ENCODE data around the gene LGALS3. TPM values are rescaled to one million over a fixed set of nuclear protein-coding genes. Genes with fewer than 3 reads are reported as not detected.

The LGALS3 gene
- total RNA-seq, 4 donors from 2014 or later: 65.7 to 201 (median 111) TPM

DNA sequence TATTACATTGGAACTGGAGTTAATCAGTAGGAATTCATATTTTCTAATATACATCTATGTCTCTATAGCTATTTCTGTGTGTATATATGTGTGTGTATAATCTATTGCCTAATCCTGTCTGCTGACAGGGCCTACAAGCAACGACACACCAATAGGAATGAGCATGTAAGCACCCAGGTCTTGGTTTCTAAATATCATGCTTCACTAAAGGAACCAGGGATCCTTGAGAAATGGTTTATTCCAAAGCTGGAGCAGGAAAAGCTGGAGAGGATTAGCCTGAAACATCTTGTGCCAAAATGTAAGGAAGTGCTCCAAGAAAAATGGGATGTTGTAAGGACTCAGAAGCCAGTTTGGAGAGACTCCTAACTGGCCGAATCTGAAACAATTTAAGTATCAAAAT lies 29.3 kb upstream of the LGALS3 start:
- 69 to 77% methylated on average over 2 of the region's 2 CpGs for WGBS, 2 donors
- H3K4me1 ChIP-seq: peaks cover 29 to 59% of the 10 kb centered on the region in 2 donors

DNA sequence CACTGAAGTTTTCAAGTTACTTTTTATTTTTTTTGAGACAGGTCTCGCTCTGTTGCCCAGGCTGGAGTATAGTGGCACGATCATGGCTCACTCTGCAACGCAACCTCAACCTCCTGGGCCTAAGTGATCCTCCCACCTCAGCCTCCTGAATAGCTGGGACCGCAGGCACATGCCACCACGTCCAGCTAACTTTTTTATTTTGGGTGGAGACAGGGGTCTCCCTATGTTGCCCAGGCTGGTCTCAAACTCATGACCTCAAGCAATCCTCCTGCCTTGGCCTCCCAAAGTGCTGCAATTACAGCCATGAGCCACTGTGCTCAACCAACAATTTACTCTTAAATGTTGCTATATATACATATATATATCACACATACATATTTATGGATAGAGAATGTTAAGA lies 27.4 kb upstream of the LGALS3 start:
- Histone ChIP-seq H3K9me3 (no peaks in the 10 kb centered on the region), H3K4me3 (replicated peaks in 1 of 3) (no peak overlapping the region), H3K27me3 (no peaks in the 10 kb centered on the region), H3K4me1 (peaks cover 29 to 72% of the 10 kb centered on the region in 2 donors), H3K27ac (peak overlapping the region; percentile 95 to 97 (median 97)), H3K36me3 (no peaks in the 10 kb centered on the region)
- intact Hi-C loops (cut with DNase I): no loop called here
- 90 to 93% methylated on average over 5 of the region's 5 CpGs for WGBS, 2 donors
- DNase-seq: no peak
- TF ChIP-seq, protein P1, sequence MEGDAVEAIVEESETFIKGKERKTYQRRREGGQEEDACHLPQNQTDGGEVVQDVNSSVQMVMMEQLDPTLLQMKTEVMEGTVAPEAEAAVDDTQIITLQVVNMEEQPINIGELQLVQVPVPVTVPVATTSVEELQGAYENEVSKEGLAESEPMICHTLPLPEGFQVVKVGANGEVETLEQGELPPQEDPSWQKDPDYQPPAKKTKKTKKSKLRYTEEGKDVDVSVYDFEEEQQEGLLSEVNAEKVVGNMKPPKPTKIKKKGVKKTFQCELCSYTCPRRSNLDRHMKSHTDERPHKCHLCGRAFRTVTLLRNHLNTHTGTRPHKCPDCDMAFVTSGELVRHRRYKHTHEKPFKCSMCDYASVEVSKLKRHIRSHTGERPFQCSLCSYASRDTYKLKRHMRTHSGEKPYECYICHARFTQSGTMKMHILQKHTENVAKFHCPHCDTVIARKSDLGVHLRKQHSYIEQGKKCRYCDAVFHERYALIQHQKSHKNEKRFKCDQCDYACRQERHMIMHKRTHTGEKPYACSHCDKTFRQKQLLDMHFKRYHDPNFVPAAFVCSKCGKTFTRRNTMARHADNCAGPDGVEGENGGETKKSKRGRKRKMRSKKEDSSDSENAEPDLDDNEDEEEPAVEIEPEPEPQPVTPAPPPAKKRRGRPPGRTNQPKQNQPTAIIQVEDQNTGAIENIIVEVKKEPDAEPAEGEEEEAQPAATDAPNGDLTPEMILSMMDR (IDR thresholded peaks at IDR 0.05): no peak
- no peak for TF ChIP-seq POLR2A (IDR thresholded peaks at IDR 0.05)

More for the DNA sequence above, 29.3 kb upstream of the LGALS3 start:
- no peak for DNase-seq
- no peaks in the 10 kb centered on the region for H3K36me3 ChIP-seq
- no peak for TF ChIP-seq POLR2A (IDR thresholded peaks at IDR 0.05)
- TF ChIP-seq, protein P1 (IDR thresholded peaks at IDR 0.05): no peak
- H3K9me3 ChIP-seq: no peaks in the 10 kb centered on the region
- H3K4me3 ChIP-seq (replicated peaks in 1 of 3): no peak overlapping the region
- intact Hi-C loops (cut with DNase I): no loop called here
- H3K27me3 ChIP-seq: no peaks in the 10 kb centered on the region
- H3K27ac ChIP-seq: peak overlapping the region in 1 of 3 donors; percentile 16

DNA sequence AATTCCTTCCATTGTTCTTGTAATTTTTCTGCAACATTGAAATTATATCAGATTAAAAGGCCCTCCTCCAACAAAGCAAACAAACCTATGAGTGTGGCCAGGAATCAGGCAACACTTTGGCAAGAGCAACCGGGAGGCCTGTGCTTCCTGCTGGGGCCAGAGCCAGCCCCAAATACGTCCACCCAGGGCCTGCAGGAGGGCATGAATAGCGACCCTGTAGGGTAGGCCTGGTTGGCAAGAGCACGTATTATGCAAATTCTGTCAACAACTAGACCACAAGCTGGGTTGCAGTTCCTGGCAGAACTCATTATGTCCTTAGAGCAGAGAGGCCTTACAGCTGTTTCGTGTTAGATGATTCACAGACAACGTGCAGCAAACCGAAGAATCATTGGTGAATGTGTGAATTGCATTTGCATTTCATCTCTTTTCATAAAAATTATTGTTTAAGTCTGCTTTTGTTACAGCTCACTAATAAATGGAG lies 26.9 kb upstream of the LGALS3 start:
- intact Hi-C loops (cut with DNase I): no loop called here
- peaks cover 31 to 76% of the 10 kb centered on the region in 2 donors for H3K4me1 ChIP-seq
- peak in 1 of 2 donors; percentile 20 for TF ChIP-seq POLR2A (IDR thresholded peaks at IDR 0.05)
- TF ChIP-seq, protein P1 (IDR thresholded peaks at IDR 0.05): no peak
- WGBS, 2 donors: 28 to 36% methylated on average over 7 of the region's 7 CpGs
- peak; percentile 62 to 74 for DNase-seq
- H3K4me3 ChIP-seq (replicated peaks in 1 of 3): no peak overlapping the region
- H3K9me3 ChIP-seq: no peaks in the 10 kb centered on the region
- no peaks in the 10 kb centered on the region for H3K27me3 ChIP-seq
- H3K27ac ChIP-seq: peak overlapping the region; percentile 95 to 97 (median 97)
- no peaks in the 10 kb centered on the region for H3K36me3 ChIP-seq

DNA sequence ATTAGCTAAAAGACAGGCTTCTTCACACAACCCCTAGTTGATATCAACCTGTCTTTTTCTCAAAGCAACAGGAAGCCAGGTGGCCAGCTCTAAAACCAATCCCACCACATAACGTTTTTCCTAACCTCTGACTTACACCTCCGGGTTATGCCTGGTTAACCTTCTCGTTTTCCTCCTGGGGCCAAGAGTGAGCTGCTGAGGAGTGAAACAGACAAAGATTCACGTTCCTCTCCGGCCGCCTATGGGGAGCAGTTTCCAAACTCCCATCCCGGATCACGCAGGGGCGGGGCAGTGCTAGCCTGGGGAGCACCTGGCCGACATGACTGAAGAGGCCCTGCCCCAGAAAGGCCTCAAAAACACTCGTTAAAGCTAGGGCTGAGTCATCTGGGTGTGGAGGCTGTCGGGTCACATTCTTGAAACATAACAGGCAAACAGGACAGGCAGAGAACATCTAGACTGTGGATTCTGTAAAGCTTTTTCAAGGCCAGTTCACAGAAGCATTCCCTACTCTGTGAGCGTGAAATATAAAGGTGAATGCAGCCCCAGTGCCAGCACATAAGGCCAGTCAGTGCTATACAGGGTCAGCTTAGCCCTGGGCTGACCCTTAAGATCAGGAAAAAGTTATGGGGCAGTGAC lies 25.9 kb upstream of the LGALS3 start:
- TF ChIP-seq POLR2A (IDR thresholded peaks at IDR 0.05): peak in 1 of 2 donors; percentile 78
- TF ChIP-seq, protein P1 (IDR thresholded peaks at IDR 0.05): no peak
- Histone ChIP-seq H3K4me3 (replicated peaks in 1 of 3) (no peak overlapping the region), H3K27me3 (no peaks in the 10 kb centered on the region), H3K27ac (peak overlapping the region; percentile 95 to 97 (median 97)), H3K4me1 (peaks cover 35 to 77% of the 10 kb centered on the region in 2 donors), H3K36me3 (no peaks in the 10 kb centered on the region), H3K9me3 (no peaks in the 10 kb centered on the region)
- intact Hi-C loops (cut with DNase I): no loop called here
- WGBS, 2 donors: 18 to 19% methylated on average over 13 of the region's 13 CpGs
- peak; percentile 90 to 92 for DNase-seq
